ENCODE data around the gene FJX1.

The FJX1 gene

DNA sequence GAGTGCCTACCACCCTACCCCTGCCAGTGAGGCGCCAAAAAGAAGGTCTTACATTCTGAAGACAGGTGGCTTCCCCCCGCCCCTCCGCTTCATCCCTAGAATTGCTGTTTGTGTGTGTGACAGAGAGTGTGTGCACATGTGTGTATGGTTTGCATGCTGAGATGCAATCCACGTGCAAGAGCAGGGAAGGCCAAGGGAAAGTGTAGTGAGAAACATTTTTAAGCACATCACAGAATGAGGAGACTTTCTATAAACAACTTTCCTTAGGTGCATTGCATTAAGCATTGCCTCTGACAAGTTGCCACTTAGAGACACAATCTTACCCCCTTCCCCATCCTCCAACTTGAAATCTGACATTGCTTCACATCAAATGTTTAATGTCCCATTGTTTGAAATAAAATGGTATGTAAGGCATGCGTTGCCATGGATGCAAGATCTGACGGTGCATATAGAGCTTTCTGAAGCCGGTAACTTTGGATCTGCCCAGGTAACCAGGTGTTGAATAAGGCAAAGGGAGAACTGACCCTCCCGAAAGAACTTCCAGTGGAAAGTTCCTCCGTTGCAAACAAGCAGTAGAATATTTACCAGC, 21.4 kb downstream of the FJX1 start:
- H3K27ac ChIP-seq: no peak overlapping the region
- TF ChIP-seq, protein P1, sequence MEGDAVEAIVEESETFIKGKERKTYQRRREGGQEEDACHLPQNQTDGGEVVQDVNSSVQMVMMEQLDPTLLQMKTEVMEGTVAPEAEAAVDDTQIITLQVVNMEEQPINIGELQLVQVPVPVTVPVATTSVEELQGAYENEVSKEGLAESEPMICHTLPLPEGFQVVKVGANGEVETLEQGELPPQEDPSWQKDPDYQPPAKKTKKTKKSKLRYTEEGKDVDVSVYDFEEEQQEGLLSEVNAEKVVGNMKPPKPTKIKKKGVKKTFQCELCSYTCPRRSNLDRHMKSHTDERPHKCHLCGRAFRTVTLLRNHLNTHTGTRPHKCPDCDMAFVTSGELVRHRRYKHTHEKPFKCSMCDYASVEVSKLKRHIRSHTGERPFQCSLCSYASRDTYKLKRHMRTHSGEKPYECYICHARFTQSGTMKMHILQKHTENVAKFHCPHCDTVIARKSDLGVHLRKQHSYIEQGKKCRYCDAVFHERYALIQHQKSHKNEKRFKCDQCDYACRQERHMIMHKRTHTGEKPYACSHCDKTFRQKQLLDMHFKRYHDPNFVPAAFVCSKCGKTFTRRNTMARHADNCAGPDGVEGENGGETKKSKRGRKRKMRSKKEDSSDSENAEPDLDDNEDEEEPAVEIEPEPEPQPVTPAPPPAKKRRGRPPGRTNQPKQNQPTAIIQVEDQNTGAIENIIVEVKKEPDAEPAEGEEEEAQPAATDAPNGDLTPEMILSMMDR (conservative IDR thresholded peaks at IDR 0.05; ENCODE audit: low read depth, low read length): no peak

DNA sequence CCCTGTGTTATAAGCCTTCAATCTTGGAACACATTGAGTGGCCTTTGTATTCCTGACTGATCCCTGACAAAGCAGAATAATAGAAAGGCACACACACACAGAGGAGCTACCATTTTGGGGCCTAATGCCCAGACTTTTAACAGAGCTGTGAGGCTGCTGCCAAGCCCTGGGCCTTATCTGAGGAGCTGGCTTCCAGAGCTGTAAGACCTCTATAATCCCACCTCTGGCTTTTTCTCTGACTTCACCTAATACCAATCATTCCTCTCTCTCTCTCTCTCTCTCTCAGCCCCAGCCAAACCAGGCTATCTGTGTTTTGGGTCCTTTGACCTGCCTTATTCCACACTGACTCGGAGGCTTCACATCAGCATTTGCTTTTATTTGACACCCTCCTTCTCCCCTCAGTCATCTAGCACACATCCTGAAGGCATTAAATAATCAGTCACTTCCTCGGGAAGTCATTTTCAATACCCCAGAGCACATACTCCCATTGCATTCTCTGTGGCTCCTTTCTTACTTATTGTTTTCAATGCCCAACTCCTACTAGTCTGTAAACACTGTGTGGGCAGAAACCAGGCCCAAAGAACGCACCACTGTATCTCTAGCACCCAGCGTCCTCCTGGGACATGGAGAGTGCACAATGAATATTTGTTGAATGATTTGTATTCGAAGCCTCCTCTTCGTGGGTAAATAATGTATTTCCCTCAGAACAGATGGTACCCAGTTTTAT, 23.1 kb downstream of the FJX1 start:
- TF ChIP-seq, protein P1 (conservative IDR thresholded peaks at IDR 0.05; ENCODE audit: low read depth, low read length): no peak
- Histone ChIP-seq H3K79me2 (ENCODE audit: insufficient read depth, low read depth) (no peaks in the 10 kb centered on the region), H3K9ac (no peak overlapping the region), H3K4me1 (ENCODE audit: low read depth, poor library complexity, severe bottlenecking) (no peaks in the 10 kb centered on the region), H3K4me2 (no peak overlapping the region), H3K4me3 (IDR thresholded peaks at IDR 0.05; ENCODE audit: insufficient read depth, low read depth, low read length) (no peak overlapping the region), H4K20me1 (ENCODE audit: insufficient read depth) (no peaks in the 10 kb centered on the region), H2AFZ (ENCODE audit: low read depth) (no peak overlapping the region), H3K27me3 (ENCODE audit: insufficient read depth, low read depth) (no peaks in the 10 kb centered on the region), H3K36me3 (ENCODE audit: insufficient read depth) (no peaks in the 10 kb centered on the region), H3K27ac (no peak overlapping the region)

More for the DNA sequence above, 21.4 kb downstream of the FJX1 start:
- Histone ChIP-seq H3K9ac (no peak overlapping the region), H3K4me2 (no peak overlapping the region), H3K79me2 (ENCODE audit: insufficient read depth, low read depth) (no peaks in the 10 kb centered on the region), H3K4me1 (ENCODE audit: low read depth, poor library complexity, severe bottlenecking) (no peaks in the 10 kb centered on the region), H3K4me3 (IDR thresholded peaks at IDR 0.05; ENCODE audit: insufficient read depth, low read depth, low read length) (no peak overlapping the region), H4K20me1 (ENCODE audit: insufficient read depth) (no peaks in the 10 kb centered on the region), H2AFZ (ENCODE audit: low read depth) (no peak overlapping the region), H3K36me3 (ENCODE audit: insufficient read depth) (no peaks in the 10 kb centered on the region), H3K27me3 (ENCODE audit: insufficient read depth, low read depth) (no peaks in the 10 kb centered on the region)

DNA sequence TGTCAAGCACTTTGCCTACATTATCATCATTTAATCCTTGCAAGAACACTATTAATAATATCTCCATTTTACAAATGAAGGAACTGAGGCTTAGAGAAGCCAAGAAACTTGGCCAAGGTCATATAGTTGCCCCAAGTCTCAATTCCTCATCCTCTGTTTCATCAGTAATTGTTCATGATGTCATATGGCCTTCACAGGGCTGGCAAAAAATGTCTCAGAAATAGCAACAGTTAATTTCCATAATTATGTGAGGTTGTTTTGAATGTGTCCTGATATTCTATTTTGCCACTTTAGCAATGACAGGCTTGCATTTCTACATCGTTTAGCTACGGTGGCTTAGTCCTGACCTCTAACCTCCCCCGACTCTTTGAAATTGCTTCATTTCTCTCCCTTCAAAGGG, 23.7 kb downstream of the FJX1 start:
- H3K27ac ChIP-seq: no peak overlapping the region
- no peaks in the 10 kb centered on the region for H3K27me3 ChIP-seq (ENCODE audit: insufficient read depth, low read depth)
- H4K20me1 ChIP-seq (ENCODE audit: insufficient read depth): no peaks in the 10 kb centered on the region
- H3K79me2 ChIP-seq (ENCODE audit: insufficient read depth, low read depth): no peaks in the 10 kb centered on the region
- H3K36me3 ChIP-seq (ENCODE audit: insufficient read depth): no peaks in the 10 kb centered on the region
- H3K4me2 ChIP-seq: no peak overlapping the region
- H3K9ac ChIP-seq: no peak overlapping the region
- no peaks in the 10 kb centered on the region for H3K4me1 ChIP-seq (ENCODE audit: low read depth, poor library complexity, severe bottlenecking)
- no peak overlapping the region for H3K4me3 ChIP-seq (IDR thresholded peaks at IDR 0.05; ENCODE audit: insufficient read depth, low read depth, low read length)
- TF ChIP-seq, protein P1 (conservative IDR thresholded peaks at IDR 0.05; ENCODE audit: low read depth, low read length): no peak
- H2AFZ ChIP-seq (ENCODE audit: low read depth): no peak overlapping the region

DNA sequence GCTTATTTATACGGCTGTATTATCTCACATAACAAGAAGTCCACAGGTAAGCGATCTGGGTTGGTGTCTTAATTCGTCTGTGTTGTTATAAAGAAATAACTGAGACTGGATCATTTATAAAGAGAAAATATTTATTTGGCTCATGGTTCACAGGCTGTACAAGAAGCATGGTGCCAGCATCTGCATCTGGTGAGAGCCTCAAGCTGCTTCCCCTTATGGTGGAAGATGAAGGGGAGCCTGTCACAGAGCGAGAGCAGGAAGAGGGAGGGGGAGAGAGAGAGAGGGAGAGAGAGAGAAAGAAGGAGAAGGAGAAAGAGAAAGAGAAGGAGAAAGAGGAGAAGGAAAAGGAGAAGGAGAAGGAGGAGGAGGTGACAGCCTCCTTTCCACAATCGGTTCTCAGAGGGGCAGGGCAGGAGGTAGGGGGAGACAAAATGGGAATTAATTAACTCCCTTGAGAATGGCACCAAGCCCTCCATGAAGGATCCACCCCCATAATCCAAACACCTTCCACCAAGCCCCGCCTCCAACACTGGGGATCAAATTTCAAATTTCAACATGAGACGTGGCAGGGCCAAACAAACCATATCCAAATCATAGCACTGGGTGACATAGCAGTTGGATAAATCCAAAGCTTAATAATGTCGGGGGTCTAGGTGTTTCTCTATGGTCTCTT, 29.3 kb downstream of the FJX1 start:
- Histone ChIP-seq H4K20me1 (ENCODE audit: insufficient read depth) (no peaks in the 10 kb centered on the region), H3K36me3 (ENCODE audit: insufficient read depth) (no peaks in the 10 kb centered on the region), H3K4me2 (no peak overlapping the region), H3K4me1 (ENCODE audit: low read depth, poor library complexity, severe bottlenecking) (no peaks in the 10 kb centered on the region), H3K27ac (no peak overlapping the region), H3K4me3 (IDR thresholded peaks at IDR 0.05; ENCODE audit: insufficient read depth, low read depth, low read length) (no peak overlapping the region), H3K9ac (no peak overlapping the region), H3K79me2 (ENCODE audit: insufficient read depth, low read depth) (no peaks in the 10 kb centered on the region), H3K27me3 (ENCODE audit: insufficient read depth, low read depth) (no peaks in the 10 kb centered on the region), H2AFZ (ENCODE audit: low read depth) (no peak overlapping the region)
- TF ChIP-seq, protein P1 (conservative IDR thresholded peaks at IDR 0.05; ENCODE audit: low read depth, low read length): no peak

Measured in KMS-11 (cell line).